MCF 10A (cell line): Measurements from ENCODE around the gene SORCS1. TPM values are rescaled to one million over a fixed set of nuclear protein-coding genes. Genes with fewer than 3 reads are reported as not detected.

ENCODE experiments used
- BruUV-seq: library from RNA; stranded (reverse); fragments of 400-500 nt; replicated peaks from 2 replicates; lab custom pipeline; 2021; lab: Mats Ljungman, UMichigan
- CTCF ChIA-PET: fragments of 300-600 bp; sonication (Branson Sonifier 250); formaldehyde crosslinking; extraction: SDS; loops from one replicate; lab custom pipeline; 2021; ENCODE audit warnings: antibody characterized with exemption, inconsistent platforms; lab: Yijun Ruan, JAX
- POLR2A ChIA-PET: fragments of 300-600, 350-650 bp; sonication (Branson Sonifier 250); formaldehyde crosslinking; extraction: SDS; loops from one replicate; lab custom pipeline; 2020; ENCODE audit warnings: antibody characterized with exemption, inconsistent platforms; lab: Yijun Ruan, JAX
- DNase-seq: peaks from one replicate; pipeline ENCODE4 v3.0.0-alpha.2; 2018; ENCODE audit not compliant: unreplicated experiment
- H3K27ac Mint-ChIP-seq: one replicate; pipeline ENCODE4 v1.8.0; 2022; ENCODE audit warnings: mild to moderate bottlenecking, low read depth, mixed read lengths; ENCODE audit not compliant: unreplicated experiment
- H3K27me3 Mint-ChIP-seq: one replicate; pipeline ENCODE4 v1.8.0; 2022; ENCODE audit warnings: mixed read lengths; ENCODE audit not compliant: insufficient read depth, unreplicated experiment
- H3K36me3 Mint-ChIP-seq: one replicate; pipeline ENCODE4 v1.8.0; 2022; ENCODE audit warnings: mild to moderate bottlenecking, moderate library complexity, mixed read lengths; ENCODE audit not compliant: insufficient read depth, unreplicated experiment
- H3K4me1 Mint-ChIP-seq: one replicate; pipeline ENCODE4 v1.8.0; 2022; ENCODE audit warnings: mixed read lengths; ENCODE audit not compliant: insufficient read depth, unreplicated experiment
- H3K4me3 Mint-ChIP-seq: one replicate; pipeline ENCODE4 v1.8.0; 2022; ENCODE audit warnings: mild to moderate bottlenecking, moderate library complexity, mixed read lengths; ENCODE audit not compliant: unreplicated experiment
- H3K9me3 Mint-ChIP-seq: one replicate; pipeline ENCODE4 v1.8.0; 2022; ENCODE audit warnings: mixed read lengths; ENCODE audit not compliant: unreplicated experiment
- intact Hi-C: fragments of 100-400 bp; cut with micrococcal nuclease; formaldehyde crosslinking; loops from 2 replicates; pipeline ENCODE4 v1.14.1; 2022
- total RNA-seq: library from RNA; stranded (reverse); gene quantifications from 2 replicates; pipeline ENCODE4 v1.2.3, GENCODE V29; 2022
- TF ChIP-seq, protein P1 (sequence below): fragments of 200-600 bp; IDR thresholded peaks from one replicate; pipeline ENCODE4 v1.8.0; 2022; ENCODE audit warnings: antibody characterized with exemption, mild to moderate bottlenecking; ENCODE audit not compliant: unreplicated experiment

The SORCS1 gene
- total RNA-seq, 1 experiment from 2014 or later: 0.54 TPM

DNA sequence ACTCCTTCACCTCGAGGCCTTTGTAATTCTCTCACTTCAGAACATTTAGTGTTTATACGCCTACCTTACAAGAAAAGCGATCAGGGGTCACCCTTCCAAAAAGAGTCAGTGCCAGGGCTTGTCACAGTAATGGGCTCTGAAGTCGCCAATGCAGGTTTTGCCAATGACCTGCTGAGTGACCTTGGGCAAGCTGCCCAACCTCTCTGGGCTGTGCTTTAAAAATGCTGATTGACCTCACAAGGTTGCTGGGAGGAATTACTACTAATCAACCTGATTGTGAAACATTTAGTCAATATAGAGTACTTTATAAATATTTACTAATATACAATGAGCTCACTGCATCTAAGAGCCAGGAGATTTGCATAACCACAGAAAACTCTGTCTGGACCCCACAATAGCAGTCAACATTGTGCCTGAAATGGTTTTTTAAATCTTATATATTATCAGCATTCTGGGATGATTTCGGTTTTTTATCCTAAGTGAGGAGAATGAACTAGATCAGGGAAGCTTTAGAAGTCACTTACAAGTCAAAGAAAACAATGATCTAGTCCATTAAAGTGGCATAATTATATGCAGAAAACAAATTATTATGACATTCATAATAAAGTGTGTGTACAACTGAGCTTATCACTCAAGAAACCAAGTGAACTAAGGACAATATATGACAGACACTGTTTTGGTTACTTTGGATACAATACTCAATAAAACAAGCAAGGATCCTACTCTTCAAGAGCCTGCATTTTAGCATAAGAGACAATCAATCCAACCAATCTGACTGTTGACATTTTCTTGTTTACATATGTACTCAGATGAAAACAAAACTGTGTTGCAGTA lies 290.5 kb downstream of the SORCS1 start:
- no peaks in the 10 kb centered on the region for H3K27me3 Mint-ChIP-seq
- ChIA-PET POLR2A (no interaction called here), CTCF (no interaction called here)
- TF ChIP-seq, protein P1, sequence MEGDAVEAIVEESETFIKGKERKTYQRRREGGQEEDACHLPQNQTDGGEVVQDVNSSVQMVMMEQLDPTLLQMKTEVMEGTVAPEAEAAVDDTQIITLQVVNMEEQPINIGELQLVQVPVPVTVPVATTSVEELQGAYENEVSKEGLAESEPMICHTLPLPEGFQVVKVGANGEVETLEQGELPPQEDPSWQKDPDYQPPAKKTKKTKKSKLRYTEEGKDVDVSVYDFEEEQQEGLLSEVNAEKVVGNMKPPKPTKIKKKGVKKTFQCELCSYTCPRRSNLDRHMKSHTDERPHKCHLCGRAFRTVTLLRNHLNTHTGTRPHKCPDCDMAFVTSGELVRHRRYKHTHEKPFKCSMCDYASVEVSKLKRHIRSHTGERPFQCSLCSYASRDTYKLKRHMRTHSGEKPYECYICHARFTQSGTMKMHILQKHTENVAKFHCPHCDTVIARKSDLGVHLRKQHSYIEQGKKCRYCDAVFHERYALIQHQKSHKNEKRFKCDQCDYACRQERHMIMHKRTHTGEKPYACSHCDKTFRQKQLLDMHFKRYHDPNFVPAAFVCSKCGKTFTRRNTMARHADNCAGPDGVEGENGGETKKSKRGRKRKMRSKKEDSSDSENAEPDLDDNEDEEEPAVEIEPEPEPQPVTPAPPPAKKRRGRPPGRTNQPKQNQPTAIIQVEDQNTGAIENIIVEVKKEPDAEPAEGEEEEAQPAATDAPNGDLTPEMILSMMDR: no peak
- no peaks in the 10 kb centered on the region for H3K4me1 Mint-ChIP-seq
- H3K4me3 Mint-ChIP-seq: no peak overlapping the region
- intact Hi-C loops: no loop called here
- DNase-seq: no peak
- no TSS peak for BruUV-seq
- H3K36me3 Mint-ChIP-seq: no peaks in the 10 kb centered on the region
- H3K9me3 Mint-ChIP-seq: no peaks in the 10 kb centered on the region
- no peak overlapping the region for H3K27ac Mint-ChIP-seq

DNA sequence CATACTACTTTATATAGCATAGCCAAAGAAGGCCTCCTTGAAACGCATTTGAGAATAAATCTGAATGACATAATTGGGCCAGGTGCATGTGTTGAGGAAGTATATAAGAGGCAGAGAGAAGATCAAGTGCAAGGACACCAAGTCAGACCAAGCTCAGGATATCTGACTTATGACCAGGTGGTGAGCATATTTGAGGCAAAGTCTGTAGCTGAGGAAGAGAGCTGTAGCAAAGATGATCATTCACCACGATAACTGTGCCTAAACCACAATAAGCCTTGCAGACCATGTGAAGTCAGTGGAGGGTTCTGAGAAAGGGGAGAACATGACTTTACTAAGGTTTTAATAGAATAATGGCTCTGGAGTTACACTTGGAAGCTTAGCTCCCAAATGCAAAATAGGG lies 292.3 kb downstream of the SORCS1 start:
- no peaks in the 10 kb centered on the region for H3K36me3 Mint-ChIP-seq

DNA sequence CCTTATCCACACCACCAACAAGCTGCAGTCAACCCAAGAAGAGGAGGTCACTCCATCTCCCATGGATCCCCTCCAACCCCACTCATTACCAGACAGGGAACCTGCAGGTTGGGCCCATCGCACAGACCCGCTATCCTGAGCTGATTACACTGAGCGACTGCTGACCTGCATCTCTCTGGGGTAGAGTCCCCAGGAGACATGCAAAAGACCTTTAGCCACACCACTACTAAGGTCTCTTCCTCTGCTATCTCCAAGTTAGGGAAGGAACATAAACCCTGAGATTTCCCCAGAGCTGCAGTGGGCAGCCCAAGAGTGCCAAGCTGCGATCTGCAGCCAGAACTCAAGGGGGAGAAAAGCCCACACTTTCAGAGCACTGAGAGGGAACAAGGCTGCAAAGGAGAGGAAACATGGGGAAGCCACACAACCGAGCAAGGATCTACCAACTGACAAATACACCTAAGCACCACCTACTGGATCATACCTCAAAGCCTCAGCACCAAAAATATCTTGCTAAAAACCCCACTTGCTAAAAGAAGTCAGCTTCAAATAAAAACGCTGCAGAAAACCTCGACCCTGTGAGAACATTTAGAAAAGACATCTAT lies 298.2 kb downstream of the SORCS1 start:
- Mint-ChIP-seq H3K4me3 (no peak overlapping the region), H3K36me3 (no peaks in the 10 kb centered on the region), H3K27me3 (no peaks in the 10 kb centered on the region), H3K9me3 (no peaks in the 10 kb centered on the region), H3K4me1 (no peaks in the 10 kb centered on the region), H3K27ac (no peak overlapping the region)
- ChIA-PET CTCF (interaction anchor here (1.3 kb wide), 1 partner anchor 10 kb away, joined by 5 read pairs; no protein-coding TSS in a partner anchor), POLR2A (no interaction called here)
- TF ChIP-seq, protein P1: no peak
- BruUV-seq: no TSS peak
- intact Hi-C loops: no loop called here
- DNase-seq: no peak

More for the DNA sequence above, 292.3 kb downstream of the SORCS1 start:
- TF ChIP-seq, protein P1: no peak
- CTCF ChIA-PET: no interaction called here
- Mint-ChIP-seq H3K27ac (no peak overlapping the region), H3K4me1 (no peaks in the 10 kb centered on the region), H3K9me3 (no peaks in the 10 kb centered on the region), H3K27me3 (no peaks in the 10 kb centered on the region), H3K4me3 (no peak overlapping the region)
- DNase-seq: no peak
- POLR2A ChIA-PET: no interaction called here
- intact Hi-C loops: no loop called here
- no TSS peak for BruUV-seq

DNA sequence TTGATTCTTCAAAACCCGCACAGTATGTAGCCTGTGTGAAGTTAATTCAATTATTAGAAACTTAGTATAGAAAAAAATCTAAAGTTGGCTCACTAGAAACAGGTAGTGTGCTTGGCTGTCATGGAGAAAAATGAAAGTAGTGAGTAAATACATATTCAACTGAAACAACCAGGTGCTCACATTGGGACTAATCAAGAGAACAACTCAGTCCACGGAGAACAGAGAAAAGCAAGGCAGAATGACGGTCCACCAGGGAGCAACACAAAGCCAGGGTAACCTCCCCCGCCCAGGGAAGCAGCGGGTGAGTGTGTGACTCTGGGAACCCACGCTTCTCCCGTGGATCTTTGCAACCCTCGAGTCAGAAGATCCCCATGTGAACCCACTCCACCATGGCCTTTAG lies 300.5 kb downstream of the SORCS1 start:
- Mint-ChIP-seq H3K27me3 (no peaks in the 10 kb centered on the region), H3K4me1 (no peaks in the 10 kb centered on the region), H3K9me3 (no peaks in the 10 kb centered on the region), H3K4me3 (no peak overlapping the region), H3K36me3 (no peaks in the 10 kb centered on the region), H3K27ac (no peak overlapping the region)
- no peak for DNase-seq
- POLR2A ChIA-PET: interaction anchor here (0.6 kb wide), 1 partner anchor 29 kb away, joined by 3 read pairs; no protein-coding TSS in a partner anchor
- TF ChIP-seq, protein P1: no peak
- BruUV-seq: no TSS peak
- CTCF ChIA-PET: no interaction called here
- intact Hi-C loops: no loop called here
